A375 (cell line): ENCODE measurements around the gene TWIST2. TPM values are rescaled to one million over a fixed set of nuclear protein-coding genes. Genes with fewer than 3 reads are reported as not detected.

Experiments used
- total RNA-seq: library from RNA; depleted of rRNA; stranded (reverse); fragments of >200 nt; shearing (Covaris generic); gene quantifications from 2 replicates; pipeline ENCODE4 v1.2.3, GENCODE V29; 2014; rRNA removed

TWIST2 gene
- total RNA-seq: 13.7 and 15.9 TPM in 2 replicates

GRCh38 chr2:238847841-238848690 lies at the start of gene TWIST2:
Gene TWIST2, plus strand, starts transcription at chr2:238848085. Its CDS starts 131 bp downstream, at chr2:238848216.

